ENCODE data around the gene XPA. TPM values are rescaled to one million over a fixed set of nuclear protein-coding genes. Genes with fewer than 3 reads are reported as not detected.
"Not testable (repeated sequence)": the region's sequence is repeated elsewhere in the genome, so short reads cannot be mapped to it uniquely, and the experiment has no call there.

Gene XPA
- total RNA-seq, 1 donor from 2014 or later, result 13.7 TPM

DNA sequence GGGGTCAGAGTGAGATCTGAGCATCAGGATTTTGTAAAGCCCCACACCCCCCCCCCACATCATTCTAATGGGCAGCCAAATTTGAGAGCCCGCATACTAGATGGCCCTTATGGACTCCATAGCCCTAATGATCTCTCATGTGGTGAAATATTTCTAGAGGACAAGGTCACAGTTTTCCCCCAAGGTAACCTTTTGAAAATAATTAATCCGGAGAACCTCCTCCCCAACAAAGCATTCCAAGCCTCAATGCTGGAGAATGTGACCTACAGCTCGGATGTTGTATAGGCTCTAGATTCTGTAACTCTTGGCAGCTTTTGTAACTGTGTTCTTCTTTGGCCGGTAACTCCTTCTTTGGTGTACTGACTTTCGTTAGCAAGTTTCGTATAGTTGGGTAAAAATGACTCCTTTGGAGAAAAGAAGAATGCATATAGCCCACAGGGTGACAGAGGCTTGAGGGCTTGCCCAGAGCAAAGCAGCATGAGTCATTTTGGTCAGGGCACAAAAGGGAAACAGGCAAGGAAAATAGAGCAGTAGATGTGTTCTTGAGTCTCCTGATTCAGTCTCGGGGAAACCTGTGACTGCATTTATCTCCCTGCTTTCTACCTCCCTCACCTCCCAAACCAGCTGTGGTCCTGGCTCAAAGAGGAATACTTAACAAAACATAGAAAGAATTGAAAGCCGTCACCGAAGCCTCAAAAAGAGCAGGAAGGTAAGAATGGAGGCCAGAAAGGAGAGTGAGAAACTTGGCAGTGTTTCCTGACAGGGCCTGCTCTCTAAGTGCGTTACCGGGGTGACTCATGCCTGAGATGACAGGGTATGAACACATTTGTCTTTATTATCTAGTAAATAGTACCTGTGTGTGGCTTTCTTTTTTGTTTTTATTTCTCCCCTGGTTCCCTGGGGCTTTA, 6.6 kb upstream of the XPA start:
- H3K4me1 Mint-ChIP-seq (ENCODE audit: unreplicated experiment), result peaks cover 11% of the 10 kb centered on the region
- no peaks in the 10 kb centered on the region for H3K9me3 Mint-ChIP-seq
- H3K27me3 Mint-ChIP-seq, result peaks cover 17% of the 10 kb centered on the region
- peak overlapping the region; percentile 91 for H3K27ac Mint-ChIP-seq
- TF ChIP-seq, protein P1, sequence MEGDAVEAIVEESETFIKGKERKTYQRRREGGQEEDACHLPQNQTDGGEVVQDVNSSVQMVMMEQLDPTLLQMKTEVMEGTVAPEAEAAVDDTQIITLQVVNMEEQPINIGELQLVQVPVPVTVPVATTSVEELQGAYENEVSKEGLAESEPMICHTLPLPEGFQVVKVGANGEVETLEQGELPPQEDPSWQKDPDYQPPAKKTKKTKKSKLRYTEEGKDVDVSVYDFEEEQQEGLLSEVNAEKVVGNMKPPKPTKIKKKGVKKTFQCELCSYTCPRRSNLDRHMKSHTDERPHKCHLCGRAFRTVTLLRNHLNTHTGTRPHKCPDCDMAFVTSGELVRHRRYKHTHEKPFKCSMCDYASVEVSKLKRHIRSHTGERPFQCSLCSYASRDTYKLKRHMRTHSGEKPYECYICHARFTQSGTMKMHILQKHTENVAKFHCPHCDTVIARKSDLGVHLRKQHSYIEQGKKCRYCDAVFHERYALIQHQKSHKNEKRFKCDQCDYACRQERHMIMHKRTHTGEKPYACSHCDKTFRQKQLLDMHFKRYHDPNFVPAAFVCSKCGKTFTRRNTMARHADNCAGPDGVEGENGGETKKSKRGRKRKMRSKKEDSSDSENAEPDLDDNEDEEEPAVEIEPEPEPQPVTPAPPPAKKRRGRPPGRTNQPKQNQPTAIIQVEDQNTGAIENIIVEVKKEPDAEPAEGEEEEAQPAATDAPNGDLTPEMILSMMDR (conservative IDR thresholded peaks at IDR 0.05), result no peak
- H3K36me3 Mint-ChIP-seq, result no peaks in the 10 kb centered on the region
- DNase-seq (ENCODE audit: extremely low spot score, unreplicated experiment), result no peak
- peak overlapping the region; percentile 28 for H3K4me3 Mint-ChIP-seq

DNA sequence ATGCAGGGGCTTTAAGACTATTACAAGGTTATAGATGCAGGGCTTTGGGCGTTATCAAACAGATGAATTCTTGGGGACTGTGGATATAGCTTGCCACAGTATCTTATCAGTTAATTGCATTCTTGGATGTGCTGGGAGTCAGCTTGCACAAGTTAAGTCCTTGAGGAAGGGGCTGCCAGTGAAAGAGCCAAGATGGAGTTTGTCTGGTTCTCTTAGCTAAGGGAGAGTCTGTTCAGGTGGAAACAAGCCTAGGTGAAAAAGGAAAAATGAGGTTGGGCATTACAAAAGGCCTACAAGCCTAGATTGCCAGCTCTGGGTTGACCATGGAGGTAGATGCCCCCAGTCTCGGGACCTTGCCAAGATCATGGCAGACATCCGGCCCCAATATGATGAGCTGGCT, 2.7 kb upstream of the XPA start:
- H3K4me3 Mint-ChIP-seq, H3K27me3 Mint-ChIP-seq: not testable (repeated sequence)
- H3K4me1 Mint-ChIP-seq (ENCODE audit: unreplicated experiment), result peaks cover 35% of the 10 kb centered on the region

DNA sequence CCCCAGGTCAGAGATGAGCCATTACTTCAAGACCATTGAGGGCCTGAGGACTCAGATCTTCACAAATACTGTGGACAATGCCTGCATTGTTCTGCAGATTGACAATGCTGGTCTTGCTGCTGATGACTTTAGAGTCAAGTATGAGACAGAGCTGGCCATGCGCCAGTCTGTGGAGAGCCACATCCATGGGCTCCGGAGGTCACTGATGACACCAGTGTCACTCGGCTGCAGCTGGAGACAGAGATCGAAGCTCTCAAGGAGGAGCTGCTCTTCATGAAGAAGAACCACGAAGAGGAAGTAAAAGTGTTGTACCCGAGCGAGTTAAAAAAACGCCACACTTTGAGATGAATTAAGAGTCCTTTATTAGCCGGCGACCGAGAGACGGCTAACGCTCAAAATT, 2.1 kb upstream of the XPA start:
- not testable (repeated sequence) for H3K4me3 Mint-ChIP-seq; H3K27me3 Mint-ChIP-seq; H3K36me3 Mint-ChIP-seq; DNase-seq (ENCODE audit: extremely low spot score, unreplicated experiment); H3K9me3 Mint-ChIP-seq; H3K27ac Mint-ChIP-seq
- peaks cover 39% of the 10 kb centered on the region for H3K4me1 Mint-ChIP-seq (ENCODE audit: unreplicated experiment)

More for the DNA sequence above, 2.7 kb upstream of the XPA start:
- DNase-seq (ENCODE audit: extremely low spot score, unreplicated experiment); H3K27ac Mint-ChIP-seq; H3K36me3 Mint-ChIP-seq; H3K9me3 Mint-ChIP-seq: not testable (repeated sequence)

DNA sequence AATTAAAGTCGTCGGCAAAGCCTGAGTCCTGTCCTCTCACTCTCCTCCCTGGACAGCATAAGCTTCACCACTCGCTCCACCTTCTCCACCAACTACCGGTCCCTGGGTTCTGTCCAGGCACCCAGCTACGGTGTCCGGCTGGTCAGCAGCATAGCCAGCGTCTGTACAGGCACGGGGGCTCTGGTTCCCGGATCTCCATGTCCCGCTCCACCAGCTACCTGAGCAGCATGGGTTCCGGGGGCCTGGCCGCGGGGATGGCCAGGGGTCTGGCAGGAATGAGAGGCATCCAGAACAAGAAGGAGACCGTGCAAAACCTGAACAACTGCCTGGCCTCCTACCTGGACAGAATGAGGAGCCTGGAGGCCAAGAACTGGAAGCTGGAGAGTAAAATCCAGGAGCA, 1.7 kb upstream of the XPA start:
- H3K4me3 Mint-ChIP-seq, result no peak overlapping the region
- H3K4me1 Mint-ChIP-seq (ENCODE audit: unreplicated experiment), result peaks cover 38% of the 10 kb centered on the region
- H3K36me3 Mint-ChIP-seq, result no peaks in the 10 kb centered on the region

DNA sequence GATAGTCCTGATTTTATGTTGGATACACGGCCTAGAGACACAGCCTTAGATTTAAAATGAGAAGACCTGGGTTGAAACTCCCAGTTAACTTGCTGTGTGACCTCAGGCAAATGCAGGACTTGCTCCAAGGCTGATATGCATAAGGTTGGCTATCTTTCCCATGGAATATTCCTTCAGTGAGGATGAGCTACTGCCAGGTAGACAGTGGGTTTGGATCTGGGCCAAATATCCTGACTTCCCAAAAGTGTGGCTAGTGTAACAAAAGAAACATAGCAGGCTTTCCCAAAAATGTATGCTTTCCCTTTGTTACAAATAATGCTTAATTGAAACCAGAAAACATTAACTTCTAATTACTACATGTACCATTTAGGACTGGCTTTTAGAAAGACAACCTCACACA, 697 bp upstream of the XPA start:
- peak overlapping the region; percentile 96 for H3K4me3 Mint-ChIP-seq
- DNase-seq (ENCODE audit: extremely low spot score, unreplicated experiment), result no peak
- peak overlapping the region; percentile 87 for H3K27ac Mint-ChIP-seq
- H3K36me3 Mint-ChIP-seq, result peaks cover 7% of the 10 kb centered on the region
- TF ChIP-seq, protein P1 (conservative IDR thresholded peaks at IDR 0.05), result no peak
- H3K27me3 Mint-ChIP-seq, result no peaks in the 10 kb centered on the region
- H3K9me3 Mint-ChIP-seq, result no peaks in the 10 kb centered on the region
- H3K4me1 Mint-ChIP-seq (ENCODE audit: unreplicated experiment), result peaks cover 38% of the 10 kb centered on the region

More for the DNA sequence above, 1.7 kb upstream of the XPA start:
- no peak for DNase-seq (ENCODE audit: extremely low spot score, unreplicated experiment)
- TF ChIP-seq, protein P1 (conservative IDR thresholded peaks at IDR 0.05), result no peak
- H3K9me3 Mint-ChIP-seq, result no peaks in the 10 kb centered on the region
- no peaks in the 10 kb centered on the region for H3K27me3 Mint-ChIP-seq
- H3K27ac Mint-ChIP-seq, result no peak overlapping the region

DNA sequence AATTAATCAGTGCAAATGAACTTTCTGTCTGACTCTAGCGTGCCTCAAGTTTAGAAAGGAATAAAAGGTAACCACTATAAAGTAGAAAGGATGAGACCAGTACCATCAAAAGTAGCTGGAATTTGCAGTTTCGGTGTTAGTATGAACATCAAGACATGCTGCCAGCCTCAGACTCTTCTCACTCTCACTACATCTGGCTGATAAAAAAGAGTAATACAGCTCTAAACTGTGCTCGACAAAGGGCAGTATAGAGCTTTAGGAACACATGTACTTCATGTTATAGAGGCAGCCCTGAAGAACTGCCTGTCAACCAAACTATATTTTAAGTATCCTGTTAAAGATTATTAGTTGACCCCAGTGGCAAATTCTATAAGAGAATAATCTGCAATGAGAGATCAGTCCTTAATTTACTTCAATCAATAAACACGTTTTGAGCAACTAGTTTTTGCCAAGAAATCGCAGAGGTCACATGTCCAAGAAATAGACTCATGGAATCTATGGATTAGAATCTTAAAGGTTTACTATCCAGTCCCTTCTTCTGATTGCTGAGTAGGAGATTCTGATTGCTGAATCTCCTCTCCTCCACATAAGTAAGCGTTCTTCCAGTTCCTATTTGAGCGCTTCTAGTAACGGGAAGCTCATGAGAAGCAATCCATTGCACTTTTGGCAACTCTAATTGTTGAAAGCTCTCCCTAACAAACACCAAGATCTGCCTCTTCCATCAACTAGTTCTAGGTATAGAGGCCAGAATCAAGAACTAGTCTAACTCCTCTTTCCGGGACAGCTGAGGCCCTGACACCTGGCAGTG, 941 bp downstream of the XPA start:
- Mint-ChIP-seq H3K36me3 (peaks cover 8% of the 10 kb centered on the region), H3K27me3 (no peaks in the 10 kb centered on the region), H3K4me3 (peak overlapping the region; percentile 96), H3K4me1 (ENCODE audit: unreplicated experiment) (peaks cover 38% of the 10 kb centered on the region), H3K27ac (peak overlapping the region; percentile 95), H3K9me3 (no peaks in the 10 kb centered on the region)
- no peak for DNase-seq (ENCODE audit: extremely low spot score, unreplicated experiment)
- TF ChIP-seq, protein P1 (conservative IDR thresholded peaks at IDR 0.05), result no peak
